ENCODE results near the gene FBXO27. TPM values are rescaled to one million over a fixed set of nuclear protein-coding genes. Genes with fewer than 3 reads are reported as not detected.

FBXO27 gene
- 2.7 and 3.6 TPM in 2 replicates for total RNA-seq

GRCh38 chr19:39032063-39032918, at the start of gene FBXO27:
Gene FBXO27 (minus strand): TSS chr19:39032549. CDS start chr19:39032227, 322 bp downstream.

GRCh38 chr19:38975214-38975860, 57.0 kb downstream of the FBXO27 start, which contains the start of gene FBXO17:
Gene FBXO17 (minus strand): TSS chr19:38975742. CDS start chr19:38950319, 25,423 bp downstream.

Other genes with a start within 250 kb of the FBXO27 start
- not detected in 2 replicates for gene LGALS7B, start 243.3 kb downstream of the FBXO27 start, total RNA-seq
- gene LGALS4, start 219.6 kb downstream of the FBXO27 start, total RNA-seq, result 0.15 TPM in 1 of 2 replicates, not detected in the other
- gene ECH1, start 200.8 kb downstream of the FBXO27 start, total RNA-seq, result 40.0 and 45.9 TPM in 2 replicates
- gene HNRNPL, start 182.6 kb downstream of the FBXO27 start, total RNA-seq, result 266 and 278 TPM in 2 replicates
- 2.2 and 3.9 TPM in 2 replicates for gene RINL, start 154.3 kb downstream of the FBXO27 start, total RNA-seq
- gene SIRT2, start 132.9 kb downstream of the FBXO27 start, total RNA-seq, result 37.7 and 45.0 TPM in 2 replicates
- gene NFKBIB, start 132.6 kb downstream of the FBXO27 start, total RNA-seq, result 17.4 and 18.5 TPM in 2 replicates
- gene CCER2, start 120.4 kb downstream of the FBXO27 start, total RNA-seq, result not detected in 2 replicates
- gene SARS2, start 101.8 kb downstream of the FBXO27 start, total RNA-seq, result 24.2 and 32.8 TPM in 2 replicates
- gene MRPS12, start 101.6 kb downstream of the FBXO27 start, total RNA-seq, result 64.8 and 67.6 TPM in 2 replicates
- 20.3 and 27.5 TPM in 2 replicates for gene FBXO17, start 56.8 kb downstream of the FBXO27 start, total RNA-seq
- 0.34 and 0.45 TPM in 2 replicates for gene ACP7, start 51.8 kb upstream of the FBXO27 start, total RNA-seq
- 19.2 and 21.4 TPM in 2 replicates for gene PAK4, start 93.2 kb upstream of the FBXO27 start, total RNA-seq
- not detected in 2 replicates for gene NCCRP1, start 164.4 kb upstream of the FBXO27 start, total RNA-seq
- gene SYCN, start 171.7 kb upstream of the FBXO27 start, total RNA-seq, result not detected in 2 replicates
- not detected in 2 replicates for gene IFNL3, start 212.5 kb upstream of the FBXO27 start, total RNA-seq
- gene IFNL4, start 216.3 kb upstream of the FBXO27 start, total RNA-seq, result not detected in 2 replicates
- not detected in 2 replicates for gene IFNL2, start 235.8 kb upstream of the FBXO27 start, total RNA-seq